Cardiac muscle cell (in vitro differentiated cells and primary cell): ENCODE data around the gene CHRD. TPM values are rescaled to one million over a fixed set of nuclear protein-coding genes. Genes with fewer than 3 reads are reported as not detected.

Experiments used
- DNase-seq, 2 donors: peaks; one replicate each; pipeline versions ENCODE4 v3.0.0 to v3.0.0-alpha.2; 2010 to 2017; ENCODE audit warnings: low read depth in 1 of 2, low spot score in 1 of 2
- H3K27ac ChIP-seq: fragments of 200-600 bp; sonication (generic); 2 replicates; pipeline ENCODE4 v1.5.1; 2016
- H3K27me3 ChIP-seq: fragments of 200-600 bp; sonication (generic); 2 replicates; pipeline ENCODE4 v1.6.0; 2016; ENCODE audit warnings: control low read depth
- H3K36me3 ChIP-seq: fragments of 200-600 bp; sonication (generic); 2 replicates; pipeline ENCODE4 v1.5.1; 2016; ENCODE audit warnings: control low read depth
- H3K4me1 ChIP-seq: fragments of 200-600 bp; sonication (generic); 2 replicates; pipeline ENCODE4 v1.8.1; 2017; ENCODE audit warnings: low read depth, mild to moderate bottlenecking, mixed run types
- H3K4me3 ChIP-seq: fragments of 200-600 bp; sonication (generic); 2 replicates; pipeline ENCODE4 v1.5.1; 2016; ENCODE audit warnings: mild to moderate bottlenecking
- H3K9me3 ChIP-seq: fragments of 200-600 bp; sonication (generic); 2 replicates; pipeline ENCODE4 v1.5.1; 2017; ENCODE audit warnings: low read depth, mild to moderate bottlenecking, control low read depth
- CTCF ChIP-seq: IDR thresholded peaks from 2 replicates; pipeline ENCODE4 v1.5.1; 2012; ENCODE audit warnings: low read depth, mild to moderate bottlenecking, low read length
- polyA plus RNA-seq: library from polyadenylated mRNA; unstranded; fragments of >200 nt; fragmentation: Nextera tagmentation; extraction: Ambion mirVana; gene quantifications from 2 replicates; pipeline ENCODE4 v1.2.1, GENCODE V29; 2016
- total RNA-seq: library from RNA; depleted of rRNA; stranded (reverse); fragments of >200 nt; gene quantifications from 2 replicates; pipeline ENCODE4 v1.2.3, GENCODE V29; 2016

Gene CHRD
- total and polyA plus RNA-seq, 2 experiments from 2014 or later = 10.8 to 33.0 TPM

- Histone ChIP-seq H3K27me3 (no peaks in the 10 kb centered on the region), H3K4me1 (peaks cover 8% of the 10 kb centered on the region), H3K9me3 (no peaks in the 10 kb centered on the region), H3K4me3 (no peak overlapping the region), H3K27ac (no peak overlapping the region), H3K36me3 (no peaks in the 10 kb centered on the region)
- DNase-seq = no peak
- no peak for TF ChIP-seq CTCF
Measured at GRCh38 chr3:184349563-184350470, 30.0 kb upstream of the CHRD start.

- Histone ChIP-seq H3K9me3 (no peaks in the 10 kb centered on the region), H3K4me3 (no peak overlapping the region), H3K27ac (no peak overlapping the region), H3K36me3 (no peaks in the 10 kb centered on the region), H3K4me1 (peaks cover 4% of the 10 kb centered on the region), H3K27me3 (no peaks in the 10 kb centered on the region)
- TF ChIP-seq CTCF = no peak
- no peak for DNase-seq
Measured at GRCh38 chr3:184350618-184351017, 29.2 kb upstream of the CHRD start.

GRCh38 chr3:184351511-184352148 is 28.2 kb upstream of the CHRD start:
- Histone ChIP-seq H3K4me3 (no peak overlapping the region), H3K27ac (no peak overlapping the region), H3K9me3 (no peaks in the 10 kb centered on the region), H3K4me1 (no peaks in the 10 kb centered on the region), H3K36me3 (peaks cover under 1% of the 10 kb centered on the region), H3K27me3 (no peaks in the 10 kb centered on the region)
- TF ChIP-seq CTCF = no peak
- no peak for DNase-seq

- Histone ChIP-seq H3K27me3 (no peaks in the 10 kb centered on the region), H3K4me1 (no peaks in the 10 kb centered on the region), H3K27ac (no peak overlapping the region), H3K4me3 (no peak overlapping the region), H3K9me3 (no peaks in the 10 kb centered on the region), H3K36me3 (peaks cover 5% of the 10 kb centered on the region)
- no peak for DNase-seq
- no peak for TF ChIP-seq CTCF
Measured at GRCh38 chr3:184352149-184352785, 27.6 kb upstream of the CHRD start.

GRCh38 chr3:184352897-184353545 is 26.8 kb upstream of the CHRD start:
- Histone ChIP-seq H3K4me3 (no peak overlapping the region), H3K27me3 (no peaks in the 10 kb centered on the region), H3K9me3 (no peaks in the 10 kb centered on the region), H3K27ac (no peak overlapping the region), H3K36me3 (peaks cover 10% of the 10 kb centered on the region), H3K4me1 (no peaks in the 10 kb centered on the region)
- DNase-seq = no peak
- no peak for TF ChIP-seq CTCF
